ENCODE data around the gene FXYD7. TPM values are rescaled to one million over a fixed set of nuclear protein-coding genes. Genes with fewer than 3 reads are reported as not detected.

FXYD7 gene
- total RNA-seq, 1 experiment from 2014 or later, result not detected

GRCh38 chr19:35107545-35107944 lies 35.5 kb upstream of the FXYD7 start:
- in situ Hi-C loops (cut with HindIII; ENCODE audit: low pct_unique_long_range_greater_than_20kb, low sequenced_read_pairs), result no loop called here
- DNase-seq (ENCODE audit: low read depth), result no peak

GRCh38 chr19:35108730-35109129 lies 34.3 kb upstream of the FXYD7 start:
- in situ Hi-C loops (cut with HindIII; ENCODE audit: low pct_unique_long_range_greater_than_20kb, low sequenced_read_pairs), result no loop called here
- DNase-seq (ENCODE audit: low read depth), result no peak

- peak; percentile 50 for DNase-seq (ENCODE audit: low read depth)
- in situ Hi-C loops (cut with HindIII; ENCODE audit: low pct_unique_long_range_greater_than_20kb, low sequenced_read_pairs), result no loop called here
These were observed 33.5 kb upstream of the FXYD7 start for GRCh38 chr19:35109395-35110112.

- no peak for DNase-seq (ENCODE audit: low read depth)
- in situ Hi-C loops (cut with HindIII; ENCODE audit: low pct_unique_long_range_greater_than_20kb, low sequenced_read_pairs), result no loop called here
These were observed 32.1 kb upstream of the FXYD7 start for GRCh38 chr19:35110974-35111373.

GRCh38 chr19:35112995-35113688 lies 29.9 kb upstream of the FXYD7 start:
- DNase-seq (ENCODE audit: low read depth), result no peak
- in situ Hi-C loops (cut with HindIII; ENCODE audit: low pct_unique_long_range_greater_than_20kb, low sequenced_read_pairs), result no loop called here

GRCh38 chr19:35114353-35115176 lies 28.5 kb upstream of the FXYD7 start:
- in situ Hi-C loops (cut with HindIII; ENCODE audit: low pct_unique_long_range_greater_than_20kb, low sequenced_read_pairs), result no loop called here
- peak; percentile 37 for DNase-seq (ENCODE audit: low read depth)

- in situ Hi-C loops (cut with HindIII; ENCODE audit: low pct_unique_long_range_greater_than_20kb, low sequenced_read_pairs), result no loop called here
- DNase-seq (ENCODE audit: low read depth), result no peak
These were observed 27.7 kb upstream of the FXYD7 start, which contains the start of gene FXYD3 for GRCh38 chr19:35115177-35115951. FXYD3 (plus strand) TSS chr19:35115823; CDS start chr19:35119377, 3,554 bp downstream.

- in situ Hi-C loops (cut with HindIII; ENCODE audit: low pct_unique_long_range_greater_than_20kb, low sequenced_read_pairs), result no loop called here
- no peak for DNase-seq (ENCODE audit: low read depth)
These were observed 26.8 kb upstream of the FXYD7 start for GRCh38 chr19:35116072-35116801.

GRCh38 chr19:35117116-35117515 lies 25.9 kb upstream of the FXYD7 start:
- no peak for DNase-seq (ENCODE audit: low read depth)
- in situ Hi-C loops (cut with HindIII; ENCODE audit: low pct_unique_long_range_greater_than_20kb, low sequenced_read_pairs), result no loop called here

- DNase-seq (ENCODE audit: low read depth), result no peak
- in situ Hi-C loops (cut with HindIII; ENCODE audit: low pct_unique_long_range_greater_than_20kb, low sequenced_read_pairs), result no loop called here
These were observed 25.3 kb upstream of the FXYD7 start for GRCh38 chr19:35117799-35118198.

GRCh38 chr19:35118268-35119020 lies 24.6 kb upstream of the FXYD7 start:
- in situ Hi-C loops (cut with HindIII; ENCODE audit: low pct_unique_long_range_greater_than_20kb, low sequenced_read_pairs), result no loop called here
- no peak for DNase-seq (ENCODE audit: low read depth)

- DNase-seq (ENCODE audit: low read depth), result no peak
- in situ Hi-C loops (cut with HindIII; ENCODE audit: low pct_unique_long_range_greater_than_20kb, low sequenced_read_pairs), result no loop called here
These were observed 24.0 kb upstream of the FXYD7 start for GRCh38 chr19:35119091-35119490.

GRCh38 chr19:35119578-35120155 lies 23.4 kb upstream of the FXYD7 start:
- in situ Hi-C loops (cut with HindIII; ENCODE audit: low pct_unique_long_range_greater_than_20kb, low sequenced_read_pairs), result no loop called here
- no peak for DNase-seq (ENCODE audit: low read depth)

- DNase-seq (ENCODE audit: low read depth), result peak; percentile 42
- in situ Hi-C loops (cut with HindIII; ENCODE audit: low pct_unique_long_range_greater_than_20kb, low sequenced_read_pairs), result no loop called here
These were observed 22.6 kb upstream of the FXYD7 start for GRCh38 chr19:35120492-35120891.

- no peak for DNase-seq (ENCODE audit: low read depth)
- in situ Hi-C loops (cut with HindIII; ENCODE audit: low pct_unique_long_range_greater_than_20kb, low sequenced_read_pairs), result no loop called here
These were observed 22.2 kb upstream of the FXYD7 start for GRCh38 chr19:35120898-35121297.

- in situ Hi-C loops (cut with HindIII; ENCODE audit: low pct_unique_long_range_greater_than_20kb, low sequenced_read_pairs), result no loop called here
These were observed 20.1 kb upstream of the FXYD7 start for GRCh38 chr19:35122687-35123551.

More at GRCh38 chr19:35122687-35123551, 20.1 kb upstream of the FXYD7 start:
- no peak for DNase-seq (ENCODE audit: low read depth)

All from Caki2 (cell line).